Left ventricle myocardium superior (tissue), 1 donor: ENCODE data around the gene TP63. TPM values are rescaled to one million over a fixed set of nuclear protein-coding genes. Genes with fewer than 3 reads are reported as not detected.

Experiments used
- ATAC-seq: fragments of 200-7000 bp; cut with Tn5 transposase; one replicate; pipeline ENCODE4 v1.9.1; 2020; ENCODE audit warnings: mild to moderate bottlenecking, moderate library complexity
- DNase-seq: peaks from one replicate; pipeline ENCODE4 v3.0.0-alpha.2; 2020
- intact Hi-C: fragments of 100-400 bp; cut with micrococcal nuclease; formaldehyde crosslinking; loops from one replicate; pipeline ENCODE4 v1.11.0; 2022
- total RNA-seq: library from RNA; stranded (reverse); fragmentation: NEBNext Ultra II Directional; extraction: Animal tissue kit (Norgen Biotek cat#: 25700); gene quantifications from one replicate; pipeline ENCODE4 v1.2.1, GENCODE V29; 2021
- donor health status: DM: no; HTN: yes; CAD: no; lungs with severe emphysema.

The TP63 gene
- total RNA-seq, 1 donor from 2014 or later, result 0.20 TPM

GRCh38 chr3:189890496-189890895 lies 259.3 kb downstream of the TP63 start:
- intact Hi-C loops, result no loop called here
- ATAC-seq (no peak), DNase-seq (no peak)

- no peak for DNase-seq
- ATAC-seq, result no peak
- intact Hi-C loops, result no loop called here
Observed at GRCh38 chr3:189896533-189896932, 265.3 kb downstream of the TP63 start.

GRCh38 chr3:189897406-189897805 lies 266.2 kb downstream of the TP63 start:
- intact Hi-C loops, result no loop called here
- no peak for DNase-seq
- no peak for ATAC-seq

GRCh38 chr3:189898559-189899153 lies 267.5 kb downstream of the TP63 start:
- intact Hi-C loops, result no loop called here
- DNase-seq (no peak), ATAC-seq (no peak)

- intact Hi-C loops, result no loop called here
- no peak for ATAC-seq
- no peak for DNase-seq
Observed at GRCh38 chr3:189899186-189899585, 268.0 kb downstream of the TP63 start.

GRCh38 chr3:189900578-189900977 lies 269.4 kb downstream of the TP63 start:
- intact Hi-C loops, result no loop called here
- DNase-seq, result no peak
- no peak for ATAC-seq

- DNase-seq (no peak), ATAC-seq (no peak)
- intact Hi-C loops, result no loop called here
Observed at GRCh38 chr3:189901481-189901880, 270.3 kb downstream of the TP63 start.

- DNase-seq, result no peak
- intact Hi-C loops, result no loop called here
- ATAC-seq, result peak; percentile 74
Observed at GRCh38 chr3:189902230-189903186, 271.3 kb downstream of the TP63 start.

- intact Hi-C loops, result no loop called here
- DNase-seq (no peak), ATAC-seq (no peak)
Observed at GRCh38 chr3:189903562-189904250, 272.5 kb downstream of the TP63 start.

- no peak for DNase-seq
- intact Hi-C loops, result no loop called here
- no peak for ATAC-seq
Observed at GRCh38 chr3:189907803-189908202, 276.6 kb downstream of the TP63 start.

- ATAC-seq (no peak), DNase-seq (no peak)
- intact Hi-C loops, result no loop called here
Observed at GRCh38 chr3:189908646-189909045, 277.5 kb downstream of the TP63 start.

GRCh38 chr3:189909139-189909538 lies 277.9 kb downstream of the TP63 start:
- no peak for ATAC-seq
- intact Hi-C loops, result no loop called here

GRCh38 chr3:189909573-189909972 lies 278.4 kb downstream of the TP63 start:
- no peak for DNase-seq
- no peak for ATAC-seq
- intact Hi-C loops, result no loop called here

More at GRCh38 chr3:189909139-189909538, 277.9 kb downstream of the TP63 start:
- DNase-seq, result no peak

GRCh38 chr3:189911001-189911400 lies 279.8 kb downstream of the TP63 start:
- intact Hi-C loops, result no loop called here
- ATAC-seq (no peak), DNase-seq (no peak)

GRCh38 chr3:189914799-189915198 lies 283.6 kb downstream of the TP63 start:
- intact Hi-C loops, result no loop called here
- no peak for DNase-seq
- ATAC-seq, result peak; percentile 24

GRCh38 chr3:189921770-189922169 lies 290.6 kb downstream of the TP63 start:
- ATAC-seq, result no peak
- no peak for DNase-seq
- intact Hi-C loops, result no loop called here

- ATAC-seq (no peak), DNase-seq (no peak)
- intact Hi-C loops, result no loop called here
Observed at GRCh38 chr3:189927975-189928895, 297.0 kb downstream of the TP63 start.

GRCh38 chr3:189936201-189936945 lies 305.2 kb downstream of the TP63 start:
- intact Hi-C loops, result no loop called here
- no peak for DNase-seq
- no peak for ATAC-seq
